NCI-H2196 (cell line): ENCODE results near the gene ETV6.
"Not testable (repeated sequence)": the region's sequence is repeated elsewhere in the genome, so short reads cannot be mapped to it uniquely, and the experiment has no call there.

ENCODE experiments used
- DNase-seq: peaks from one replicate; lab custom pipeline; 2025; ENCODE audit not compliant: unreplicated experiment; lab: John Stamatoyannopoulos, UW

ETV6 gene

DNA sequence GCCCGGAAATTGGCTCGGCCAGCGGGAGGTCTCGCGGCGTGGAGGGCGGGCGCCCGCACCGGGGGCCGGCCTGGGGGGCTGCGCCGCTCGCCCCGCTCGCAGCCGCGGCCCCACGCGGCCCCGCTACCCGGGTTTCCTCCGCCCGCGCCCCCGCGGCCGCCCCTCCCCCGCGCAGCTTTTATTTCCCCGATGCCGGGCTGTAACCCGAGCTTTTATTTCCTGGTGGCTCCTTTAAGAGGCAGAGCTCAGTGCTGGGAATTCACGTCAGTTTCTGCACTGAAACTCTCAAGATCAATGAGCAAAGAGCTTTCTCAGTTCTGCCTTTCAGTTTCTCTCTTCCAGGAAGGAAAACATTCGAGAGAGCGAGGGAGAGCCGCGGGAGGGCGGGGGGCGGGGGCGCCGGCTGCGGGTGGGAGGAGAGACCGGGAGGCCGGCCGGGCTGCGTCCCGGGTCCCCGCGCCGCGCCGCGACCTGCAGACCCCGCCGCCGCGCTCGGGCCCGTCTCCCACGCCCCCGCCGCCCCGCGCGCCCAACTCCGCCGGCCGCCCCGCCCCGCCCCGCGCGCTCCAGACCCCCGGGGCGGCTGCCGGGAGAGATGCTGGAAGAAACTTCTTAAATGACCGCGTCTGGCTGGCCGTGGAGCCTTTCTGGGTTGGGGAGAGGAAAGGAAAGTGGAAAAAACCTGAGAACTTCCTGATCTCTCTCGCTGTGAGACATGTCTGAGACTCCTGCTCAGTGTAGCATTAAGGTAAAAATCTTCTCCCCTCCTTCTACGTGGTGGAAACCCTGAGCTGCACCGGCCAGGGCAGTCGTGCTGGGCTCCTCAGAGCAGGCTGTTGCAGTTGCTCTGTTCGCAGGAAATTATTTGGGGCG is at the start of gene ETV6:
Gene ETV6, plus strand, starts transcription at position 262 of the 873 bp plus-strand sequence. Its CDS starts 454 bp downstream, at position 716.
- DNase-seq, result peak; percentile 90

DNA sequence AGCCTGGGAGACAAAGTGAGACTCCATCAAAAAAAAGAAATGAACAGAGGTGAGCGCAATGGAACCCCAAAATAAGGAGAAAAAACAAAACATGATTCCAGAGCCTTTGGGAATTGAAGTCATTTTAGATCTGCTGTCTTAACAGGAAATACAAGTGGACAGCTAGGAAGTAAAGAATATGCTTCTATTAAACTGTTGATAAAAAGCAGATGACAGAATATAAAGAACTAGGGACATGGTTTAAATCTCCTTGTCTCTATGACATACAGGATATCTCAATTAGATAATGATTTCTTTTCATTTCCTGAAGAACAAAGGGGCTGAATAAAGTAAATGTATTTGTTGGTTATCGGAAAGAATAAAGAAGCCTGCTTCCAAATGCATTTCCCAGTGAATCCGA is 49.3 kb upstream of the ETV6 start:
- no peak for DNase-seq

DNA sequence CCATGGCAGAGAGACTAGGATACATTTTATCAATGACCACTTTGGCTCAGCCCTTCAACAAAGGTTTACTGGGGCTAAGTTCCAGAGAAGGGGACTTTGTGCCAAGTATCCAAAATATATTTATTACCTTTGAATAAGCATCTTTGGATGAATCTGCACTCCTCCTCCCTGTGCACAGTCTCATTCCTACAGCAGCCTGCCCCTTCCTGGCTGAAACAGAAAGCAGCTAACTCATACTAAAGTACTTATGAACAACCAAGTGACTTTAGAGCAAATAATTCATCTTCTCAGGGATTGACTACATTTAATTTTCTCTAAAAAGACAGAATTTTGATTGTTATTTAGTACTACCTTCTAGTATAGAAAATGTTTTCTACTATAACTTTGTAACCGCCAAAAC is 47.8 kb upstream of the ETV6 start:
- DNase-seq, result no peak

DNA sequence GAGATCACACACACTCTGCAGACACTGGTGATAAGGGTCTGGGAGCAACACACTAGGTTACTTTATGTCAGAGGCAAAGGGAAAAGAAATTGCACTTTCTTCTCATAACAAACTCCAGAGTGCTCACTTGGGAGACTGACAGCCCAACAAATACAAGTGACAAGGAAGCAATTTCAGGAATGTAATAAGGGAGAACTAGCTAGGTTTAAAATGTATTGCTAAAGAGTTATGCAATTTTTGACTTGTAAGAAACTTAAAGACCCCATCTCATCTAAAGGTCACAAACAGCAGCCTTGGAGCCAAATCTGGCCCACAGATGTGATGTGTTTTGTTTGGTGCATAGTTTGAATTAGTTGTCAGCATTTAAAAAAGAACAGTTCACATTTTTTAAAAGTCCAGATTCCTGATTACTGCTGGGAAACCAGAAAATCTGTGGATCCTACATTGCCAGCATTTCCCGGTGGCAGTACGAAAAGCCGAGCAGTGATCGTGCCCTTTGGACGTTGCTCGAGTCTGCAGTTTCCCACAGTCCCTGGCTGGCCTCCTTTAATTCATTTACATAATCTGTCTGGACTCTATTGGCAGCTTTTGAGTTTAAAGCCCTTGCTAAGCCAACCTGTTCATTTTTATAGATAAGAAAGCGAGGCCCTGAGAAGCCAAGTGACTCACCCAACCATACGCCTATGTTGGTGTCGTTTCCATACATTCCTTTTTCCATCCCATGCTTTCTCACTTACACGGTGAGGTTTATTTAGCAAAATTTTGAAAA is 42.0 kb upstream of the ETV6 start:
- DNase-seq, result no peak

DNA sequence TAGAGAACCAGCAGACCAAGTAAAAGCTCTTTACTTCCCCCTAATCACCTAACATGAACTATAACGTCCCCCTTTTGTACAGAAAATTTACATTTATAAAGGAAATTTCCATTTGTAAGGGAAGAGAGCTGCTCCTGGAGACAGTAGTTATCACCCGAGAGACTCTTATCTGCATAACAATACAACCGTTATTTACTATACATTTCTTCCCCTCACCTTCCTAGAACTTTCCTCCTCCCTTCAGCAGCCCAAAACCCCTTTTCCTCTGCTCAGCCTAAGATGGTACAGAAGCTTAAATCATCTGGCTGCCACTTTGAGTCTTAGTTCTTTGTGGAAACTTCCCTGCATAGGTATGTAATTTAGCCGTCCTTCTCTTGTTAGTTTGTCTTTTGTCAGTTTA is 40.4 kb upstream of the ETV6 start:
- DNase-seq, result no peak

DNA sequence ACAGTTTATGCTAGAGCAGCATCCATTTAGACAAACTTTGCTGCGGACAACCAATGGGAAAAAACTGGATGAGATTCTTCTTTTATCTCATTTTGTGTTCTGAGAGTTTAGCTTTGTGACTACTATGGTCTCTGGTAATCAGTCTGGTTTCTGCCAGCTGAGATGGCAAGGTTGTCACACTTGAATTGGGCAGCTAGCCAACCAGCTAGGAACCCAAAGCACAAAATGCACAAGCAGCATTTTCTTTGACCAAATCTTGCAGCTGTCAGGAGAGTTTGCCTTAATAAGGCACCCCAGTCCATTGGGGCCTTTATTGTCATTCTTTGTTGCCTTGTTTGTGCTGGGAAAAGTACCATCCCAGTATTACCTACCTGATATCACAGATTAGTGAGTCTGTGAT is 34.0 kb upstream of the ETV6 start:
- no peak for DNase-seq

DNA sequence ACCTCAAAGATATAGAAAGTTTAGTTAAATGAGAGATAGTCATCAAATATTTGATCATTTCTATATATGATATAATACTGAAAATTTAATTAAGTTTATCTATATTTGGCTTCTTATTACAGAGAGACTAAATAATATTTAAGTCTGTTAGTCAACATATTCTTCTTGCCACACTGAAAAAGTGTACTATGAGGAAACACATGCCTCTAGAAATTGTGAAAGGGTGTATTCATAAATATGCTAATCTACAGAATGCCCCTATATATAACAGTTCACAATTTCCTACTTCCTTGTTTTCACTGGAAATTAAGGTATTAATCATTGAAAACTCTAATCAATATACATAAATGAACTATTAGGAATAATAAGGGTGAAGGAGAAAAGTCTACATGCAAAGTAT is 31.4 kb upstream of the ETV6 start:
- no peak for DNase-seq

DNA sequence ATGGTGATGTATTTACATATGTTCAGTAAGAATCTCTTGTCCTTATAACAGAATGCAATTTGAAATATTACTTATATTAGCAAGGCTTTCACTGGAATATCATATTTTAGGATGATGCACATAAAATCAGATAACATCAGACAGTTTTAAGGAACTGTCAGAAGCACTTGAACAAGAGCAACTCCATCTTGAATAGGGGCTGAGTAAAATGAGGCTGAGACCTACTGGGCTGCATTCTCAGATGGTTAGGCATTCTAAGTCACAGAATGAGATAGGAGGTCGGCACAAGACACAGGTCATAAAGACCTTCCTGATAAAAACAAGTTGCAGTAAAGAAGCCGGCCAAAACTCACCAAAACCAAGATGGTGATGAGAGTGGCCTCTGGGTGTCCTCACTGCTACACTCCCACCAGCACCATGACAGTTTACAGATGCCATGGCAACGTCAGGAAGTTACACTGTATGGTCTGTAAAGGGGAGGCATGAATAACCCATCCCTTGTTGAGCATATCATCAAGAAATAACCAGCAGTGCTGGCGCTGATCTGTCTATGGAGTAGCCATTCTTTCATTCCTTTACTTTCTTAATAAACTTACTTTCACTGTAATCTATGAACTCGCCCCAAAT is 27.6 kb upstream of the ETV6 start:
- DNase-seq, result no peak

DNA sequence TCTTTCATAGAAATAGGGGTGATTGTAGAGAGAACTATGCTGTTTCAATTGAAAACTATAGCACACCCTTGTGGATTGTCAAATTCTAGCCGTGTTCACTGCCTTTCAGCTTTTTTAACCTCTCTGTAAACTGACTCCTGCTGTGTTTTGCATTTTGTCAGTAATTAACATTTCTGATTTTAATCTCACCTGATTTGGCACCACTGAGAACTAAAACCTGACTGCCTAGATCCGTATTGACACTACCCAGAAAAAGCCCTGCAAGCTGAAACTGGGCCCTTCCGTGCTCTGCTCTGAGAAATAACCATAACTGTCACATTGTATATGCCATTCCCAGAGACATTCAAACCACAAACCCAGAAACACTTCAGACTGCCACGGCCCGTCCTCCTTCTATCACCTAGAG is 26.6 kb upstream of the ETV6 start:
- no peak for DNase-seq

DNA sequence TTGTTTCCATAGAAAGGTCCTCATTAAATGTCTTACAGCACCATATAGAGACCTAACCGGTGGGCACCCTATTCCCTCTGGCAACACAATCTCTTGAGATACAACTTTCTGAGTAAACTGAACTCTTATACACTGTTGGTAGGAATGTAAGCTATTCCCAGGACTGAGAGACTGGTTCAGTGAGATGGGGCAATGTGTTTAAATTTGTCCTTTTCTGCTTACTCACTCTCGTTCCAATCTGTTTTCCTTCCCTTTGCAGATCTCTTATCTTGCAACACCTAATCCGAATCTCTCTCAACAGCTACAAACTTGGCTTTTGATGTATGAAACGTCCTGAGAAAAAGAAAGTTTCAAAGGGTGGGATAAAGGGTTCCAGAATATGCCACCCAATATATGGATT is 26.1 kb upstream of the ETV6 start:
- no peak for DNase-seq

DNA sequence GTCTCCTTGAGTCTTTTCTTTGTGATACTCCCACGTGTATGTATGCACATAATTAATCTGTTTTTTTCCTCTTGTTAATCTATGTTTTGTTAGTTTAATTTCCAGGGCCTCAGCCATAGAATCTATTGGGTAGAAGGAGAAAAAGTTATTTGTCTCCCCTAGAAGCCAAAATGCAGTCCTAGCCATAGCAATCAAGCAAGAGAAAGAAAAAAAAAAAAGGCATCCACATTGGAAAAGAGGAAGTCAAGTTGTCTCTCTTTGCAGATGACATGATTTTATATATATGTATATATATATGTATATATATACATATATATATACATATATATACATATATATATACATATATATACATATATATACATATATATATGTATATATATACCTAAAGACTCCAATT is 25.4 kb upstream of the ETV6 start:
- no peak for DNase-seq

DNA sequence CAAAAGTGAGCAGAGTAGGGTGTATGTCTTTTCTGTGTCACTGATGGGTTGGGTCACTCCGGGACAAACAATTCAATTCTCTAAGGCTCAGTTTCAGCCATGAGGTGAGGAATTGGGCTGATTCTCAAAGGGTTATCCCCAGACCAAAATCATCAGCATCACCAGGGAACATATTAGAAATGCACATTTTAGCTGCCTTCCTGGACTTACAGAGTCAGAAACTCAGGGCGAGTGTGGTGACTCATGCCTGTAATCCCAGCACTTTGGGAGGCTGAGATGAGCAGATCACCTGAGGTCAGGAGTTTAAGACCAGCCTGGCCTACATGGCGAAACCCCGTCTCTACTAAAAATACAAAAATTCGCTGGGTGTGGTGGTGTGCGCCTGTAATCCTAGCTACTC is 21.8 kb upstream of the ETV6 start:
- not testable (repeated sequence) for DNase-seq

DNA sequence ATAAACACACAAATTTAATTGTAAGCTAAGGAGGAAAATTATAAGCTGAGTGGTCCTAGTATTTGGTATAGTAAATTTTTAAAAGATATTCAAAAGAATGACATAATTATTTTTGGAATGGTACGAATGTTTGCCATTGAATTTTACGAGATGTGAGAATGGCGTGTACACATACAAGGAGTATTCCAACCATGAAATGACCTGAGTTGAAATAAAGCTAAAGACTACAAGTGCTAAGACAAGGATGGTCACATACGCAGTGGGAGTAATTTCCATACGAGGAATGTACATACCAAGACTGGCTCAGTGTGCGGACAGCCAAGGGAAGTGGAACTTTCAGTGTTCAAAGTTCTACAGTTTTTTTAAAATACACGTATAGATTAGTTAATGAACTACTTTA is 21.1 kb upstream of the ETV6 start:
- DNase-seq, result no peak

DNA sequence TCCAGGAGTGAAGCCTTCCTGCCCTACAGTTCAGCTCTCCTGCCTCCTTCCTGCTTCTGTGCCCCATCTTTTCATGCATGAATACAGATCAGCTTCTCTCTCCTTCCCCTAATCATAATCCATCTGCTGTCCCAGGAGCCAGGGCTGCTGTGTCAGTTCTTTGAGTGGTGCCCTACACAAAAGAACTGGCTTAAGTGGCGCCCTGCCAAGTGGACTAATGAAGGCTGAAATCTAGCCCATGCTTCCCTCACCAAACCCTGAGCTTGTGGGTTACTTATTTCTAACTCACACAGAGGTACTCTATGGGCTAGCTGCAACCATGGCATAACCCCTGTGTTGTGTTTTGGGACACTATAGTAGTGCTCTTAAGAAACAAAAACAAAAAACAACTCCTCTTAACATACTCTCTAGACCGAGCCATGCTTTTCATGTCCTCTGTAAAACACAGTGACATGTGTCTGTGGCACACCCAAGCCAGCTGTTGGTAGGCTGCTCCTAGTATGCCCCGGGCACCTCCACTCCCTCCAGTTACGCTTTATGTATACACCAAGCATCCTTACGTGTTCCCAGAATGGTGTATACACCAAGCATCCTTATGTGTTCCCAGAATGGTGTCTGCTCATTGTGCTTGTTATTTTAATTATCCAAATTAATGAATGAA is 19.3 kb upstream of the ETV6 start:
- DNase-seq, result peak; percentile 79

DNA sequence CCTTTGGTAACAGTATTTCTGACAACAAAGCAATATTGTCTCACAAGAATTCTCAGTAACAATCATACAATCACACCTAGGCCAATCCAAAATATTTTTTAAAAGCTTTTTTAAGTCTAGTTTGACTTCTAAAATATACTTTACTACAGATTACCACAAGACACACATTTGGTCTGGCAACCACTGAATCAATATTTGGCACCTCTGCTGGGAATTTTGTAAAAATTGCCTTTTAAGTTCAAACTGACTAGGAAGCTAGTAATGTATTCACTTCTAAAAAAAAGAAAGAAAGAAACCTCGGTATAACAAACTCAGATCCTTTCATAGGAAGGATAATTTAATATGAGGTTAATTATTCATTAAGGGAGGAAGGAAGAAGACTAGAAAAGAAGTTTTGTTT is 18.2 kb upstream of the ETV6 start:
- no peak for DNase-seq

DNA sequence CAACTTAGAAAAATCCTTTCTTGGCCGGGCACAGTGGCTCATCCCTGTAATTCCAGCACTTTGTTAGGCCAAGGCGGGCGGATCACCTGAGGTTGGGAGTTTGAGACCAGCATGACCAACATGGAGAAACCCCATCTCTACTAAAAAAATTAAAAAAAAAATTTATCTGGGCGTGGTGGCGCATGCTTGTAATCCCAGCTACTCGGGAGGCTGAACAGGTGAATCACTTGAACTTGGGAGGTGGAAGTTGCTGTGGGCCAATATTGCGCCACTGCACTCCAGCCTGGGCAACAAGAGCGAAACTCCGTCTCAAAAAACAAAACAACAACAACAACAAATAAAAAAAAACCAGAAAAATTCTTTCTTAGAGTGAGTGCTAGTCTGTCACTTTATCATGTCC is 17.6 kb upstream of the ETV6 start:
- not testable (repeated sequence) for DNase-seq

DNA sequence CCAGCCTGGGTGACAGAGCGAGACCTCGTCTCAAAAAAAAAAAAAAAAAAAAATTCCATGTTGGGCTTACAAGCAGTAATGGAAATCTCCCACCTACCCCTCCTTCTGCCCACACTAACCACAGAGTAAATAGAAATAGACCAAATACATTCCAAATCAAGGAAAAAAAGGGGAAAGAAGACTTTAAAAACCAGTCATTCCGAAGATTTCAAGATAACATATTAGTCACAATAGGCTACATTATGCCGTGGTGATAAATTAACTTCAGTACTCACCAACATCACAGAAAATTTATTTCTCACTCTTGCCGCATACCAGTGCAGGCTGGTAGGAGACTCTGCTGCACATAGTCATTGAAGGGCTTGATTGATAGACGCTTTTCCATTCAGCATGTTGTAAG is 15.5 kb upstream of the ETV6 start:
- no peak for DNase-seq

DNA sequence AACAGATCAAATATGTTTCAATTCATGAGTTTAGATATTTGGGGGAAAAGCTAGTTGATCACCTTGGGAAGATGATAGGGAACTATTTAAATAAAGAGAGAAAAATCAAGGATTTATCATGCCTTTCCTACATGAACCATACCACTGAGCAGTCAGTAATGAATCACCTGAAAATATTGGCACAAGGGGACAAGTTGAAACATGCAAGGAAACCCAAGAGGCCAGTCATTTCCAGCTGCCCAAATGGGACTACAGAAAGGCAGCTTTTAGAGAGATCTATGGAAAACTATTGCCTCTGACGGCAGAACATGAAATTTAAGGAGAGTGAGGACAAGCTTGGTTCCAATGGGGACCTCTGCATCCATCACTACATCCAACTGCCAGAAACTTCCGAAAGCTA is 14.1 kb upstream of the ETV6 start:
- DNase-seq, result no peak

DNA sequence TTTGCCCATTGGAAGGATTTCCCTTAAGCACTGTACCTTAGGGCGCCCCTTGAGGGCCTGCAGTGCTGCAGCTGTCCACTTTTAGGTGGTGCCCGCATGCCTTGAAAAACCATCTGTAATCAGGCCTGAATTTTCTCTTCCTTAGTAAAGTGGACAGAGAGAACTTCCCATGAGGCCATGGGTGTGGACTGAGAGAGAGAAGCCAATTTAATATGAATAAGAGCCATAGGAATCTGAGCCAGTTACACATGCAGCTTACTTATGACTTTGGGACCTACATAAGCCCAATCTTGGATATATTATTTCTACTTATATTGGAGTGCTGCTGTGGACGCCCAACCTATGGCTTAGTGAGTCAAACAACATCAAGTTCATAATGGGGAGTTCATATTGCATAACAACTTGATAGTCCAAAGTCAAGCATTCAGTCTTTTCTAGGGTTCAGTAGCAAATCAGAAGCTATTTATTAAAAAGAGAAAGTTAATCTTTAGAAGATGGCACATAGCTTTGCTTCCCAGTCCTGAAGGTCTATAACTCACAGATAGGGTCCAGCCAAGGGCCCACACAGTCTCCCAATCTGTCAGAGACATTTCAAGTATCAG is 11.1 kb upstream of the ETV6 start:
- DNase-seq, result no peak

DNA sequence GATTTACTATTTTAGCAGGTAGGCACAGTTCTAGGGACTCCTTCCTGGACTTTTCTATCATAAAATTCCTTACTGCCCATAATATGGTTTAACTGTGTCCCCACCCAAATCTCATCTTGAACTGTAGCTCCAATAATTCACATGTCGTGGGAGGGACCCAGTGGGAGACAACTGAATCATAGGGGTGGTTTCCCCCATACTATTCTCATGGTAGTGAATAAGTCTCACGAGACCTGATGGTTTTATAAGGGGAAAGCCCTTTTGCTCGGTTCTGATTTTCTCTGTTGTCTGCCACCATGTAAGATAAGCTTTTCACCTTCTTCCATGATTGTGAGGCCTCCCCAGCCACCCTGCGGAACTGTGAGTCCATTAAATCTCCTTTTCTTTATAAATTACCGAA is 10.0 kb upstream of the ETV6 start:
- DNase-seq, result no peak

DNA sequence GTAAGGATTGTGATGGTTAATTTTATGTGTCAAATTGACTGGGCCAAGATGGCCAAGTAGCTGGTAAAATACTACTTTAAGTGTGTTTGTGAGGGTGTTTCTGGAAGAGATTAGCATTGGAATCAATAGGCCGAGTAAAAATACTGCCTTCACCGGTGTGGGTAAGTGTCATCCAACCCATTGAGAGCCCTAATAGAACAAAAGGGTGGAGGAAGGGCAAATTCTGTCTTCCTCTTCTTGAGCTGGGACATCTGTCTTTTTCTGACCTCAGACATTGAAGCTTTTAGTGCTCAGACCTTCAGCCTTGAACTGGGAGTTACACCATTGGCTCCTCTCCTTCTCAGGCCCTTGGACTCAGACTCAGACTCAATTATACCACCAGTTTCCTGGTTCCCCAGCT is 8.0 kb upstream of the ETV6 start:
- no peak for DNase-seq
